IMR-90 (cell line): ENCODE data around the gene ZRANB3. TPM values are rescaled to one million over a fixed set of nuclear protein-coding genes. Genes with fewer than 3 reads are reported as not detected.

Experiments used
- ATAC-seq: fragments of 200-7000 bp; cut with Tn5 transposase; 2 replicates; pipeline ENCODE4 v1.9.1; 2020; ENCODE audit warnings: low read depth, mild to moderate bottlenecking, moderate library complexity
- BruUV-seq: library from RNA; stranded (reverse); fragments of 400-500 nt; replicated peaks from 2 replicates; lab custom pipeline; 2021; lab: Mats Ljungman, UMichigan
- CTCF ChIA-PET: fragments of 300-600 bp; formaldehyde crosslinking; extraction: SDS; loops from one replicate; lab custom pipeline; 2021; ENCODE audit warnings: antibody characterized with exemption; lab: Yijun Ruan, JAX
- POLR2A ChIA-PET: fragments of 300-600 bp; sonication (Branson Sonifier 250); formaldehyde crosslinking; loops from one replicate; lab custom pipeline; 2022; ENCODE audit warnings: antibody characterized with exemption; ENCODE audit not compliant: unreplicated experiment; lab: Charles Lee
- DNase-seq: peaks from one replicate; pipeline ENCODE4 v3.0.0; 2013
- H2AFZ ChIP-seq: replicated peaks from 2 replicates; pipeline ENCODE3; 2013; ENCODE audit warnings: low read length, mild to moderate bottlenecking; ENCODE audit not compliant: poor library complexity
- H2AK5ac ChIP-seq: 2 replicates; pipeline ENCODE4 v1.6.1; 2013; ENCODE audit warnings: low read depth, low read length, inconsistent platforms
- H2AK9ac ChIP-seq: replicated peaks from 2 replicates; pipeline ENCODE3; 2013; ENCODE audit warnings: mild to moderate bottlenecking, low read depth, low read length, moderate library complexity; ENCODE audit not compliant: poor library complexity
- H2BK120ac ChIP-seq: 2 replicates; pipeline ENCODE4 v1.6.1; 2013; ENCODE audit warnings: low read depth, low read length, inconsistent platforms
- H2BK15ac ChIP-seq: 3 replicates; pipeline ENCODE4 v1.6.1; 2013; ENCODE audit warnings: low read depth, low read length, inconsistent platforms
- H2BK20ac ChIP-seq: 2 replicates; pipeline ENCODE4 v1.6.1; 2013; ENCODE audit warnings: low read depth, mild to moderate bottlenecking, inconsistent platforms, low read length, moderate library complexity
- H2BK5ac ChIP-seq: 2 replicates; pipeline ENCODE4 v1.6.1; 2013; ENCODE audit warnings: mild to moderate bottlenecking, low read depth, low read length, inconsistent platforms; ENCODE audit not compliant: poor library complexity, severe bottlenecking
- H3K14ac ChIP-seq: replicated peaks from 2 replicates; pipeline ENCODE4 v1.6.1; 2013; ENCODE audit warnings: low read depth, low read length, inconsistent platforms
- H3K18ac ChIP-seq: 2 replicates; pipeline ENCODE4 v1.6.1; 2013; ENCODE audit warnings: low read depth, low read length, control low read depth
- H3K23ac ChIP-seq: 2 replicates; pipeline ENCODE4 v1.6.1; 2013; ENCODE audit warnings: low read depth, low read length, inconsistent platforms
- H3K27ac ChIP-seq: 2 replicates; pipeline ENCODE4 v1.5.1; 2013; ENCODE audit warnings: mild to moderate bottlenecking, control low read depth, low read length; ENCODE audit not compliant: insufficient read depth
- H3K27me3 ChIP-seq: 2 replicates; pipeline ENCODE4 v1.6.1; 2013; ENCODE audit warnings: low read length; ENCODE audit not compliant: control insufficient read depth, insufficient read depth
- H3K36me3 ChIP-seq: 2 replicates; pipeline ENCODE4 v1.6.1; 2013; ENCODE audit warnings: low read length, mixed read lengths; ENCODE audit not compliant: control insufficient read depth, insufficient read depth
- H3K4ac ChIP-seq: 2 replicates; pipeline ENCODE4 v1.6.1; 2013; ENCODE audit warnings: low read depth, low read length, inconsistent platforms
- H3K4me1 ChIP-seq: 2 replicates; pipeline ENCODE4 v1.6.1; 2013; ENCODE audit warnings: low read length, mixed read lengths; ENCODE audit not compliant: control insufficient read depth, insufficient read depth
- H3K4me2 ChIP-seq: 2 replicates; pipeline ENCODE4 v1.6.1; 2013; ENCODE audit warnings: low read depth, mild to moderate bottlenecking, control low read depth, low read length, moderate library complexity
- H3K4me3 ChIP-seq: 2 replicates; pipeline ENCODE4 v1.5.1; 2013; ENCODE audit warnings: low read depth, mild to moderate bottlenecking, control low read depth, low read length, moderate library complexity; ENCODE audit not compliant: insufficient read depth
- H3K56ac ChIP-seq: 2 replicates; pipeline ENCODE4 v1.6.1; 2013; ENCODE audit warnings: low read length, inconsistent platforms; ENCODE audit not compliant: insufficient read depth; ENCODE audit errors: extremely low read depth
- H3K79me1 ChIP-seq, 2 experiments: 2 replicates each; pipeline ENCODE4 v1.6.1; 2013; ENCODE audit warnings: low read length in 2 of 2, inconsistent platforms in 1 of 2, low read depth in 1 of 2
- H3K9ac ChIP-seq: 2 replicates; pipeline ENCODE4 v1.6.1; 2013; ENCODE audit warnings: low read depth, low read length, control low read depth
- H3K9me1 ChIP-seq: 2 replicates; pipeline ENCODE4 v1.6.1; 2013; ENCODE audit warnings: low read length, inconsistent platforms; ENCODE audit not compliant: insufficient read depth
- H3K9me3 ChIP-seq: 2 replicates; pipeline ENCODE4 v1.6.1; 2013; ENCODE audit warnings: low read length; ENCODE audit not compliant: control insufficient read depth, insufficient read depth
- H4K20me1 ChIP-seq: 2 replicates; pipeline ENCODE4 v1.6.1; 2013; ENCODE audit warnings: low read length, inconsistent platforms; ENCODE audit not compliant: insufficient read depth
- H4K5ac ChIP-seq: 2 replicates; pipeline ENCODE4 v1.6.1; 2013; ENCODE audit warnings: mild to moderate bottlenecking, low read depth, low read length, control low read depth
- H4K8ac ChIP-seq, 2 experiments: 2 replicates each; pipeline ENCODE4 v1.6.1; 2013; ENCODE audit warnings: low read depth in 2 of 2, low read length in 2 of 2, control low read depth in 1 of 2, inconsistent platforms in 1 of 2
- H4K91ac ChIP-seq: 2 replicates; pipeline ENCODE4 v1.6.1; 2013; ENCODE audit warnings: low read depth, low read length, inconsistent platforms; ENCODE audit not compliant: insufficient read depth
- BHLHE40 ChIP-seq: fragments of 150-350 bp; IDR thresholded peaks from 2 replicates; pipeline ENCODE4 v1.6.1; 2016; ENCODE audit warnings: mild to moderate bottlenecking, low read depth, low read length
- CEBPB ChIP-seq: IDR thresholded peaks from 2 replicates; pipeline ENCODE4 v1.6.1; 2012; ENCODE audit warnings: low read depth, low read length, improper control_type of control experiment
- CHD1 ChIP-seq: IDR thresholded peaks from 2 replicates; pipeline ENCODE4 v1.6.1; 2012; ENCODE audit warnings: low read depth, low read length, improper control_type of control experiment
- CTCF ChIP-seq: conservative IDR thresholded peaks from 2 replicates; pipeline ENCODE4 v1.5.1; 2012; ENCODE audit warnings: mild to moderate bottlenecking, low read depth, low read length, improper control_type of control experiment
- ELK1 ChIP-seq: fragments of 150-350 bp; IDR thresholded peaks from 2 replicates; pipeline ENCODE4 v1.6.1; 2016; ENCODE audit warnings: low read depth, mild to moderate bottlenecking, low read length, moderate library complexity, borderline replicate concordance
- FOS ChIP-seq: fragments of 150-350 bp; IDR thresholded peaks from 2 replicates; pipeline ENCODE4 v1.6.1; 2016; ENCODE audit warnings: low read depth, low read length
- MAFK ChIP-seq: IDR thresholded peaks from 2 replicates; pipeline ENCODE4 v1.6.1; 2012; ENCODE audit warnings: low read depth, low read length, improper control_type of control experiment
- MAZ ChIP-seq: IDR thresholded peaks from 2 replicates; pipeline ENCODE4 v1.6.1; 2012; ENCODE audit warnings: low read depth, mild to moderate bottlenecking, low read length, improper control_type of control experiment, moderate library complexity, borderline replicate concordance
- MXI1 ChIP-seq: IDR thresholded peaks from 2 replicates; pipeline ENCODE4 v1.6.1; 2012; ENCODE audit warnings: low read depth, mild to moderate bottlenecking, low read length, moderate library complexity, borderline replicate concordance
- NFE2L2 ChIP-seq: fragments of 150-350 bp; IDR thresholded peaks from 2 replicates; pipeline ENCODE4 v1.6.1; 2016; ENCODE audit warnings: low read depth, mild to moderate bottlenecking, low read length
- POLR2A ChIP-seq: IDR thresholded peaks from 2 replicates; pipeline ENCODE4 v1.6.1; 2012; ENCODE audit warnings: mild to moderate bottlenecking, low read depth, low read length
- RAD21 ChIP-seq: IDR thresholded peaks from 2 replicates; pipeline ENCODE4 v1.6.1; 2012; ENCODE audit warnings: low read length, improper control_type of control experiment
- RCOR1 ChIP-seq: IDR thresholded peaks from 2 replicates; pipeline ENCODE4 v1.6.1; 2012; ENCODE audit warnings: mild to moderate bottlenecking, low read length, improper control_type of control experiment; ENCODE audit not compliant: insufficient replicate concordance
- RFX5 ChIP-seq: IDR thresholded peaks from 2 replicates; pipeline ENCODE4 v1.8.0; 2012; ENCODE audit warnings: low read depth, mild to moderate bottlenecking, low read length, moderate library complexity
- SMC3 ChIP-seq: fragments of 150-350 bp; IDR thresholded peaks from 2 replicates; pipeline ENCODE4 v1.6.1; 2016; ENCODE audit warnings: low read depth, mild to moderate bottlenecking, antibody characterized with exemption, low read length, moderate library complexity
- USF2 ChIP-seq: fragments of 150-350 bp; IDR thresholded peaks from 2 replicates; pipeline ENCODE4 v1.6.1; 2017; ENCODE audit warnings: mild to moderate bottlenecking, antibody characterized with exemption, low read length, low read depth
- WGBS, 2 experiments: methylation state at CpG; one replicate each; pipeline versions ENCODE4 v1.1.5 to v1.1.7; 2013; ENCODE audit warnings: missing lambda C conversion rate in 2 of 2; ENCODE audit not compliant: insufficient read length in 1 of 2; ENCODE audit errors: extremely low coverage in 2 of 2; 5-methylcytosine and 5-hydroxymethylcytosine counted together
- dilution Hi-C: fragments of 300-500 bp; cut with HindIII; formaldehyde crosslinking; loops from one replicate; pipeline ENCODE4 v1.14.3; 2018; ENCODE audit warnings: low sequenced_read_pairs; ENCODE audit not compliant: unreplicated experiment
- in situ Hi-C: fragments of 300-500 bp; cut with MboI; formaldehyde crosslinking; loops from 3 replicates; pipeline ENCODE4 v1.14.3; 2019; ENCODE audit warnings: low sequenced_read_pairs, inconsistent platforms, mixed read lengths
- intact Hi-C: fragments of 100-400 bp; cut with micrococcal nuclease; formaldehyde crosslinking; loops from 2 replicates; pipeline ENCODE4 v1.10.0; 2022
- polyA plus RNA-seq, 3 experiments: library from polyadenylated mRNA; depleted of rRNA; stranded (reverse); fragments of >200 nt; gene quantifications; 2 replicates each; pipeline ENCODE4 v1.2.3, GENCODE V29; 2012; ENCODE audit warnings: low replicate concordance in 1 of 3
- total RNA-seq: library from RNA; depleted of rRNA; stranded (reverse); fragments of >200 nt; gene quantifications from 2 replicates; pipeline ENCODE4 v1.2.3, GENCODE V29; 2012

Gene ZRANB3
- total and polyA plus RNA-seq, 2 of the 4 experiments (the other 2 are of a cell fraction): 3.4 to 9.3 TPM

- BruUV-seq: no TSS peak
- ChIA-PET CTCF (no interaction called here), POLR2A (no interaction called here)
- Histone ChIP-seq H3K14ac (no peak overlapping the region), H3K27ac (no peak overlapping the region), H3K9me3 (no peaks in the 10 kb centered on the region), H2BK5ac (no peak overlapping the region), H3K4me1 (no peaks in the 10 kb centered on the region), H2BK120ac (no peak overlapping the region), H4K5ac (no peak overlapping the region), H3K18ac (no peak overlapping the region), H2AK9ac (no peak overlapping the region), H2AK5ac (no peak overlapping the region), H3K9me1 (0 out of 2 replicates have a peak, but pooled peaks cover 3% of the 10 kb centered on the region), H3K23ac (no peak overlapping the region), H3K4me2 (no peak overlapping the region), H2BK20ac (no peak overlapping the region), H3K4ac (no peak overlapping the region), H3K27me3 (no peaks in the 10 kb centered on the region), H3K79me1 (peaks cover 8% of the 10 kb centered on the region in 2 experiments; a peak in 2 of 4 replicates), H3K56ac (no peak overlapping the region), H3K36me3 (peaks cover 18% of the 10 kb centered on the region), H3K9ac (no peak overlapping the region), H2AFZ (no peak overlapping the region), H4K91ac (no peak overlapping the region), H4K8ac (no peak overlapping the region), H4K20me1 (no peaks in the 10 kb centered on the region), H2BK15ac (no peak overlapping the region), H3K4me3 (no peak overlapping the region)
- dilution Hi-C loops (no loop called here), intact Hi-C loops (no loop called here), in situ Hi-C loops (no loop called here)
- no CpG with 5 or more reads among the region's 3 CpGs for WGBS, 2 experiments
- ATAC-seq (no peak), DNase-seq (no peak)
- TF ChIP-seq POLR2A (no peak), CEBPB (no peak), RFX5 (no peak), CHD1 (no peak), MXI1 (no peak), BHLHE40 (no peak), MAZ (no peak), ELK1 (no peak), CTCF (no peak), NFE2L2 (no peak), RCOR1 (no peak), FOS (no peak), RAD21 (no peak), USF2 (no peak), SMC3 (no peak), MAFK (no peak)
Measured at GRCh38 chr2:135157856-135158255, 373.2 kb downstream of the ZRANB3 start.
